ENCODE results near the gene MAPRE3.

GRCh38 chr2:27029051-27029450 lies 58.6 kb downstream of the MAPRE3 start:
- TF ChIP-seq CTCF (conservative IDR thresholded peaks at IDR 0.05 in 1 of 2, IDR thresholded peaks at IDR 0.05 in 1 of 2; ENCODE audit: low read depth in 1 of 2, low read length in 2 of 2) (no peak), EZH2 (IDR thresholded peaks at IDR 0.05; ENCODE audit: low read length, missing control alignments) (no peak)

Data from fibroblast of lung (primary cell).